SK-N-SH (cell line): ENCODE data around the gene FAM222A. TPM values are rescaled to one million over a fixed set of nuclear protein-coding genes. Genes with fewer than 3 reads are reported as not detected.
A peak's percentile ranks its signal among the peaks of the same experiment; 100 is the strongest.

Experiments
- CTCF ChIA-PET: fragments of 300-600, 350-600 bp; formaldehyde crosslinking; extraction: SDS; loops from one replicate; lab custom pipeline; 2021; lab: Yijun Ruan, JAX
- POLR2A ChIA-PET: fragments of 350-600 bp; sonication (Branson Sonifier 250); formaldehyde crosslinking; extraction: SDS; loops from one replicate; lab custom pipeline; 2020; ENCODE audit warnings: antibody characterized with exemption, inconsistent platforms; lab: Yijun Ruan, JAX
- DNase-seq: peaks from one replicate; pipeline ENCODE4 v3.0.0; 2012
- H2AFZ ChIP-seq: fragments of 200-600 bp; sonication (generic); 2 replicates; pipeline ENCODE4 v1.8.1; 2016; ENCODE audit warnings: antibody characterized with exemption, mild to moderate bottlenecking, low read depth
- H3F3A ChIP-seq: fragments of 200-600 bp; sonication (generic); replicated peaks from 2 replicates; pipeline ENCODE3; 2016; ENCODE audit warnings: antibody characterized with exemption, mild to moderate bottlenecking; ENCODE audit not compliant: insufficient read depth
- H3K27ac ChIP-seq, 2 experiments: fragments of 200-500 bp in 1 of 2; fragments of 200-600 bp in 1 of 2; sonication (Bioruptor generic) in 1 of 2; sonication (generic), shearing (Covaris generic) in 1 of 2; 2 replicates each; pipeline versions ENCODE4 v1.5.1 to v1.6.1; 2014 to 2016; ENCODE audit warnings: low read depth in 2 of 2, inconsistent platforms in 1 of 2, low read length in 1 of 2, mild to moderate bottlenecking in 1 of 2, mixed read lengths in 1 of 2
- H3K27me3 ChIP-seq: fragments of 200-600 bp; sonication (generic), shearing (Covaris generic); 2 replicates; pipeline ENCODE4 v1.6.1; 2016; ENCODE audit warnings: mixed run types; ENCODE audit not compliant: insufficient read depth
- H3K36me3 ChIP-seq, 2 experiments: fragments of 200-500 bp in 1 of 2; fragments of 200-600 bp in 1 of 2; sonication (Bioruptor generic) in 1 of 2; sonication (generic) in 1 of 2; replicated peaks in 1 of 2; 2 replicates each; pipeline versions ENCODE3 to v1.5.1; 2014 to 2016; ENCODE audit warnings: low read length in 1 of 2, mild to moderate bottlenecking in 1 of 2; ENCODE audit not compliant: insufficient read depth in 2 of 2, control insufficient read depth in 1 of 2
- H3K4me1 ChIP-seq, 2 experiments: fragments of 200-500 bp in 1 of 2; fragments of 200-600 bp in 1 of 2; sonication (Bioruptor generic) in 1 of 2; sonication (generic), shearing (Covaris generic) in 1 of 2; 2 replicates each; pipeline versions ENCODE4 v1.5.1 to v1.6.1; 2014 to 2016; ENCODE audit warnings: low read depth in 1 of 2, low read length in 1 of 2, mixed run types in 1 of 2; ENCODE audit not compliant: insufficient read depth in 2 of 2, control insufficient read depth in 1 of 2
- H3K4me2 ChIP-seq: fragments of 200-600 bp; sonication (generic), shearing (Covaris generic); 2 replicates; pipeline ENCODE4 v1.6.1; 2017; ENCODE audit warnings: mixed run types
- H3K4me3 ChIP-seq, 2 experiments: fragments of 200-500 bp in 1 of 2; fragments of 200-600 bp in 1 of 2; sonication (Bioruptor generic) in 1 of 2; sonication (generic), shearing (Covaris generic) in 1 of 2; 2 replicates each; pipeline versions ENCODE4 v1.5.1 to v1.8.1; 2014 to 2016; ENCODE audit warnings: low read depth in 2 of 2, inconsistent platforms in 1 of 2, low read length in 1 of 2, mild to moderate bottlenecking in 1 of 2, mixed read lengths in 1 of 2, moderate library complexity in 1 of 2
- H3K79me2 ChIP-seq: fragments of 200-600 bp; sonication (generic); 2 replicates; pipeline ENCODE4 v1.8.1; 2017; ENCODE audit warnings: mild to moderate bottlenecking; ENCODE audit not compliant: insufficient read depth
- H3K9ac ChIP-seq: fragments of 200-600 bp; sonication (generic); 2 replicates; pipeline ENCODE4 v1.6.1; 2017; ENCODE audit warnings: mixed run types
- H3K9me2 ChIP-seq: fragments of 200-600 bp; sonication (generic); 2 replicates; pipeline ENCODE4 v1.6.1; 2017; ENCODE audit warnings: mixed run types
- H3K9me3 ChIP-seq: fragments of 200-600 bp; sonication (generic); 2 replicates; pipeline ENCODE4 v1.6.1; 2017; ENCODE audit warnings: mixed run types, mild to moderate bottlenecking, moderate library complexity
- H4K20me1 ChIP-seq: fragments of 200-600 bp; sonication (generic); 2 replicates; pipeline ENCODE4 v1.6.1; 2017; ENCODE audit warnings: mild to moderate bottlenecking, mixed run types; ENCODE audit not compliant: insufficient read depth
- EP300 ChIP-seq, 2 experiments: IDR thresholded peaks; 2 replicates each; pipeline versions ENCODE4 v1.4.0 to v1.6.1; 2012; ENCODE audit warnings: borderline replicate concordance in 1 of 2, low read depth in 1 of 2, low read length in 1 of 2
- EZH2phosphoT487 ChIP-seq: fragments of 200-600 bp; sonication (generic); IDR thresholded peaks from 2 replicates; pipeline ENCODE4 v1.6.1; 2017; ENCODE audit warnings: low read depth, mixed run types, mild to moderate bottlenecking, antibody characterized with exemption, moderate library complexity, borderline replicate concordance
- FOXJ3 ChIP-seq: sonication (generic); formaldehyde crosslinking; IDR thresholded peaks from 2 replicates; pipeline ENCODE4 v1.5.1; 2020; ENCODE audit warnings: mild to moderate bottlenecking, missing genetic modification reagents
- GATA2 ChIP-seq: sonication (generic); formaldehyde crosslinking; IDR thresholded peaks from 2 replicates; pipeline ENCODE4 v1.5.0; 2020; ENCODE audit warnings: mild to moderate bottlenecking, missing genetic modification reagents
- MXI1 ChIP-seq: IDR thresholded peaks from 2 replicates; pipeline ENCODE4 v1.6.1; 2012; ENCODE audit warnings: mild to moderate bottlenecking, low read depth, low read length, improper control_type of control experiment
- NFIC ChIP-seq: IDR thresholded peaks from 2 replicates; pipeline ENCODE4 v1.4.0; 2012; ENCODE audit warnings: borderline replicate concordance
- RAD21 ChIP-seq: IDR thresholded peaks from 2 replicates; pipeline ENCODE4 v1.6.1; 2012; ENCODE audit warnings: mild to moderate bottlenecking, low read length
- REST ChIP-seq: IDR thresholded peaks from 2 replicates; pipeline ENCODE4 v1.6.1; 2012; ENCODE audit warnings: mild to moderate bottlenecking, low read depth, low read length, moderate library complexity
- RFX5 ChIP-seq: IDR thresholded peaks from 2 replicates; pipeline ENCODE4 v1.6.1; 2012; ENCODE audit warnings: mild to moderate bottlenecking, improper control_type of control experiment, low read length
- RXRA ChIP-seq: IDR thresholded peaks from 2 replicates; pipeline ENCODE4 v1.4.0; 2012; ENCODE audit warnings: low read depth, mild to moderate bottlenecking, borderline replicate concordance
- SIN3A ChIP-seq: IDR thresholded peaks from 2 replicates; pipeline ENCODE4 v1.6.1; 2012; ENCODE audit warnings: low read depth, mild to moderate bottlenecking, low read length, moderate library complexity, borderline replicate concordance
- USF1 ChIP-seq: IDR thresholded peaks from 2 replicates; pipeline ENCODE4 v1.4.0; 2012; ENCODE audit warnings: low read depth, borderline replicate concordance
- YY1 ChIP-seq: IDR thresholded peaks from 2 replicates; pipeline ENCODE4 v1.4.0; 2012; ENCODE audit warnings: low read depth, mild to moderate bottlenecking
- ZBTB33 ChIP-seq: IDR thresholded peaks from 2 replicates; pipeline ENCODE4 v1.4.0; 2012; ENCODE audit warnings: low read depth, borderline replicate concordance
- WGBS: methylation state at CpG from one replicate; pipeline ENCODE4 v1.1.6; 2017; ENCODE audit warnings: low lambda C conversion rate; 5-methylcytosine and 5-hydroxymethylcytosine counted together
- polyA plus RNA-seq, 3 experiments: library from polyadenylated mRNA; depleted of rRNA; stranded (reverse); fragments of >200 nt; gene quantifications; 2 replicates each; pipeline ENCODE4 v1.2.3, GENCODE V29; 2012

FAM222A gene
- polyA plus RNA-seq, 1 of the 3 experiments (the other 2 are of a cell fraction): 1.6 TPM

- H3K4me3 ChIP-seq: no peak overlapping the region
- no peaks in the 10 kb centered on the region for H3K36me3 ChIP-seq
- no peaks in the 10 kb centered on the region for H3K27me3 ChIP-seq
- H4K20me1 ChIP-seq: no peaks in the 10 kb centered on the region
- peaks cover 0 to 98% of the 10 kb centered on the region in 2 experiments; a peak in 2 of 4 replicates for H3K4me1 ChIP-seq
- CTCF ChIA-PET: interaction anchor here (0.6 to 1.6 kb wide), 5 partner anchors 8 to 33 kb away, joined by 3 to 6 read pairs (median 3); no protein-coding TSS in a partner anchor
- TF ChIP-seq RFX5: no peak
- TF ChIP-seq SIN3A: no peak
- no peak for TF ChIP-seq RAD21
- no peak for TF ChIP-seq MXI1
- TF ChIP-seq NFIC: no peak
- no peak for TF ChIP-seq EP300 (IDR thresholded peaks at IDR 0.05; ENCODE audit: borderline replicate concordance in 1 of 2, low read depth in 1 of 2, low read length in 1 of 2)
- no peak for TF ChIP-seq USF1
- TF ChIP-seq ZBTB33: no peak
- no peak for TF ChIP-seq REST
- no peak for TF ChIP-seq GATA2 (CRISPR knock-in tag)
- TF ChIP-seq EZH2phosphoT487: no peak
- TF ChIP-seq FOXJ3: no peak
- TF ChIP-seq RXRA: no peak
- no peak for TF ChIP-seq YY1
- H3K9me3 ChIP-seq: no peaks in the 10 kb centered on the region
- no peaks in the 10 kb centered on the region for H3F3A ChIP-seq
- DNase-seq: peak; percentile 17
- POLR2A ChIA-PET: interaction anchor here (1.4 kb wide), 1 partner anchor 13 kb away, joined by 4 read pairs; no protein-coding TSS in a partner anchor
- H3K9ac ChIP-seq: no peak overlapping the region
- no peak overlapping the region for H2AFZ ChIP-seq
- H3K27ac ChIP-seq: peak overlapping the region in 1 of 2 experiments; percentile 55; a peak in 2 of 4 replicates
- H3K79me2 ChIP-seq: no peaks in the 10 kb centered on the region
- H3K4me2 ChIP-seq: no peak overlapping the region
- 85% methylated on average over 24 of the region's 24 CpGs for WGBS
- H3K9me2 ChIP-seq: no peaks in the 10 kb centered on the region
Observed at GRCh38 chr12:109725321-109726105, 11.9 kb downstream of the FAM222A start.
